ENCODE measurements around the gene SCLY.

Gene SCLY

GRCh38 chr2:238099714-238100048 is 38.9 kb downstream of the SCLY start:
- no peak overlapping the region for H3K4me3 ChIP-seq (ENCODE audit: low read length)
- no peaks in the 10 kb centered on the region for H3K36me3 ChIP-seq (ENCODE audit: control insufficient read depth, insufficient read depth, low read length, severe bottlenecking)
- no peaks in the 10 kb centered on the region for H3K9me3 ChIP-seq (ENCODE audit: control insufficient read depth, low read length)
- H3K9ac ChIP-seq (ENCODE audit: low read length) = no peak overlapping the region
- no peaks in the 10 kb centered on the region for H3K4me1 ChIP-seq (ENCODE audit: control insufficient read depth, insufficient read depth, low read length)
- peaks cover 7% of the 10 kb centered on the region for H3K27me3 ChIP-seq (replicated peaks; ENCODE audit: control insufficient read depth, insufficient read depth, low read length)
- DNase-seq (ENCODE audit: low read depth) = no peak

GRCh38 chr2:238100049-238100820 is 39.4 kb downstream of the SCLY start, which contains the start of gene ESPNL:
TSS of gene ESPNL (plus strand) at chr2:238100340. CDS start at chr2:238100420, 80 bp downstream.
- Histone ChIP-seq H3K4me3 (ENCODE audit: low read length) (no peak within 1 kb of the TSS), H3K4me1 (ENCODE audit: control insufficient read depth, insufficient read depth, low read length) (no peaks in the 10 kb centered on the region), H3K27me3 (replicated peaks; ENCODE audit: control insufficient read depth, insufficient read depth, low read length) (peaks cover 7% of the 10 kb centered on the region), H3K9ac (ENCODE audit: low read length) (no peak within 1 kb of the TSS), H3K9me3 (ENCODE audit: control insufficient read depth, low read length) (no peaks in the 10 kb centered on the region), H3K36me3 (ENCODE audit: control insufficient read depth, insufficient read depth, low read length, severe bottlenecking) (no peaks in the 10 kb centered on the region)
- DNase-seq (ENCODE audit: low read depth) = no peak

- Histone ChIP-seq H3K27me3 (replicated peaks; ENCODE audit: control insufficient read depth, insufficient read depth, low read length) (peaks cover 7% of the 10 kb centered on the region), H3K4me3 (ENCODE audit: low read length) (no peak overlapping the region), H3K9me3 (ENCODE audit: control insufficient read depth, low read length) (no peaks in the 10 kb centered on the region), H3K9ac (ENCODE audit: low read length) (no peak overlapping the region), H3K36me3 (ENCODE audit: control insufficient read depth, insufficient read depth, low read length, severe bottlenecking) (no peaks in the 10 kb centered on the region), H3K4me1 (ENCODE audit: control insufficient read depth, insufficient read depth, low read length) (no peaks in the 10 kb centered on the region)
- DNase-seq (ENCODE audit: low read depth) = no peak
Observed at GRCh38 chr2:238100821-238101771, 40.3 kb downstream of the SCLY start.

GRCh38 chr2:238101891-238102841 is 41.4 kb downstream of the SCLY start:
- Histone ChIP-seq H3K9ac (ENCODE audit: low read length) (no peak overlapping the region), H3K4me1 (ENCODE audit: control insufficient read depth, insufficient read depth, low read length) (no peaks in the 10 kb centered on the region), H3K36me3 (ENCODE audit: control insufficient read depth, insufficient read depth, low read length, severe bottlenecking) (no peaks in the 10 kb centered on the region), H3K27me3 (replicated peaks; ENCODE audit: control insufficient read depth, insufficient read depth, low read length) (peaks cover 7% of the 10 kb centered on the region), H3K4me3 (ENCODE audit: low read length) (no peak overlapping the region), H3K9me3 (ENCODE audit: control insufficient read depth, low read length) (no peaks in the 10 kb centered on the region)
- no peak for DNase-seq (ENCODE audit: low read depth)

- no peak overlapping the region for H3K9ac ChIP-seq (ENCODE audit: low read length)
- DNase-seq (ENCODE audit: low read depth) = no peak
Observed at GRCh38 chr2:238102865-238103264, 42.1 kb downstream of the SCLY start.

GRCh38 chr2:238103465-238104225 is 42.8 kb downstream of the SCLY start:
- Histone ChIP-seq H3K9ac (ENCODE audit: low read length) (no peak overlapping the region), H3K9me3 (ENCODE audit: control insufficient read depth, low read length) (no peaks in the 10 kb centered on the region), H3K4me1 (ENCODE audit: control insufficient read depth, insufficient read depth, low read length) (no peaks in the 10 kb centered on the region), H3K36me3 (ENCODE audit: control insufficient read depth, insufficient read depth, low read length, severe bottlenecking) (no peaks in the 10 kb centered on the region), H3K27me3 (replicated peaks; ENCODE audit: control insufficient read depth, insufficient read depth, low read length) (peaks cover 20% of the 10 kb centered on the region), H3K4me3 (ENCODE audit: low read length) (no peak overlapping the region)
- DNase-seq (ENCODE audit: low read depth) = no peak

More at GRCh38 chr2:238102865-238103264, 42.1 kb downstream of the SCLY start:
- Histone ChIP-seq H3K27me3 (replicated peaks; ENCODE audit: control insufficient read depth, insufficient read depth, low read length) (peaks cover 13% of the 10 kb centered on the region), H3K9me3 (ENCODE audit: control insufficient read depth, low read length) (no peaks in the 10 kb centered on the region), H3K36me3 (ENCODE audit: control insufficient read depth, insufficient read depth, low read length, severe bottlenecking) (no peaks in the 10 kb centered on the region), H3K4me3 (ENCODE audit: low read length) (no peak overlapping the region), H3K4me1 (ENCODE audit: control insufficient read depth, insufficient read depth, low read length) (no peaks in the 10 kb centered on the region)

- H3K27me3 ChIP-seq (replicated peaks; ENCODE audit: control insufficient read depth, insufficient read depth, low read length) = peaks cover 20% of the 10 kb centered on the region
- H3K4me3 ChIP-seq (ENCODE audit: low read length) = no peak overlapping the region
- DNase-seq (ENCODE audit: low read depth) = no peak
- no peaks in the 10 kb centered on the region for H3K4me1 ChIP-seq (ENCODE audit: control insufficient read depth, insufficient read depth, low read length)
- no peaks in the 10 kb centered on the region for H3K9me3 ChIP-seq (ENCODE audit: control insufficient read depth, low read length)
- no peak overlapping the region for H3K9ac ChIP-seq (ENCODE audit: low read length)
- no peaks in the 10 kb centered on the region for H3K36me3 ChIP-seq (ENCODE audit: control insufficient read depth, insufficient read depth, low read length, severe bottlenecking)
Observed at GRCh38 chr2:238104226-238104690, 43.5 kb downstream of the SCLY start.

GRCh38 chr2:238104691-238105371 is 44.0 kb downstream of the SCLY start:
- Histone ChIP-seq H3K27me3 (replicated peaks; ENCODE audit: control insufficient read depth, insufficient read depth, low read length) (peaks cover 20% of the 10 kb centered on the region), H3K4me1 (ENCODE audit: control insufficient read depth, insufficient read depth, low read length) (no peaks in the 10 kb centered on the region), H3K36me3 (ENCODE audit: control insufficient read depth, insufficient read depth, low read length, severe bottlenecking) (no peaks in the 10 kb centered on the region), H3K9me3 (ENCODE audit: control insufficient read depth, low read length) (no peaks in the 10 kb centered on the region), H3K4me3 (ENCODE audit: low read length) (no peak overlapping the region), H3K9ac (ENCODE audit: low read length) (no peak overlapping the region)
- no peak for DNase-seq (ENCODE audit: low read depth)

GRCh38 chr2:238105506-238106338 is 44.9 kb downstream of the SCLY start:
- Histone ChIP-seq H3K27me3 (replicated peaks; ENCODE audit: control insufficient read depth, insufficient read depth, low read length) (peaks cover 20% of the 10 kb centered on the region), H3K9me3 (ENCODE audit: control insufficient read depth, low read length) (no peaks in the 10 kb centered on the region), H3K4me3 (ENCODE audit: low read length) (no peak overlapping the region), H3K9ac (ENCODE audit: low read length) (no peak overlapping the region), H3K4me1 (ENCODE audit: control insufficient read depth, insufficient read depth, low read length) (no peaks in the 10 kb centered on the region), H3K36me3 (ENCODE audit: control insufficient read depth, insufficient read depth, low read length, severe bottlenecking) (no peaks in the 10 kb centered on the region)
- no peak for DNase-seq (ENCODE audit: low read depth)

Measured in adipocyte (in vitro differentiated cells).